Measurements from ENCODE around the gene PKN2. TPM values are rescaled to one million over a fixed set of nuclear protein-coding genes. Genes with fewer than 3 reads are reported as not detected.
A peak's percentile ranks its signal among the peaks of the same experiment; 100 is the strongest.

The PKN2 gene
- total RNA-seq, 1 donor from 2014 or later: 37.5 TPM

DNA sequence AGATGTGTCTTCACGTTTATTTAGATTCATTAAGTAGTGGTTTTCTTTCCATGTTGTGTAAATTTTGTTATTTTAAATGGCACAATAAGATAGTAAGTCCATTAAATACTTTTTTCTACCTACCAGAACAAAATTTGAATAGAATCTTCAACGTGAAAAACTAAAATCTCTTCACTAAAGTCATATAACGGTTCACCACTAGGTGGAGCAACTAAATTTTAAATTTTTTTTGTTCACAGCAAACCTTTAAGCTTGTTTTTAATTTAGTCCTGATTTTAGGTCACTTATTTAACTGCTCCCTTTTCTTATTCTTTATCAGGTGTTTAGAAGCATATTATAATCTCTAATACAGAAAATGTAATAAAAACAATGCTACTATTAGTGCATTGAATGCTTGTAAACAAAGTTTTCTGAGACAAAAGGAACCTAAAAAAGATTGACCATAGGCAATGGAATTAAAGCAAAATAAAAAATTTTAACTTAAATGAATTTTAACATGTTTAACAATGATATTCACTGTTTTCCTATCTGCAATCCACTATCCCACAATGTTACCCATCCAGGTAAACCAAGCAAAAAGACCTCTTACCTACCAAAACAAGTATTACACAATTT lies 28.3 kb upstream of the PKN2 start:
- TF ChIP-seq, protein P1, sequence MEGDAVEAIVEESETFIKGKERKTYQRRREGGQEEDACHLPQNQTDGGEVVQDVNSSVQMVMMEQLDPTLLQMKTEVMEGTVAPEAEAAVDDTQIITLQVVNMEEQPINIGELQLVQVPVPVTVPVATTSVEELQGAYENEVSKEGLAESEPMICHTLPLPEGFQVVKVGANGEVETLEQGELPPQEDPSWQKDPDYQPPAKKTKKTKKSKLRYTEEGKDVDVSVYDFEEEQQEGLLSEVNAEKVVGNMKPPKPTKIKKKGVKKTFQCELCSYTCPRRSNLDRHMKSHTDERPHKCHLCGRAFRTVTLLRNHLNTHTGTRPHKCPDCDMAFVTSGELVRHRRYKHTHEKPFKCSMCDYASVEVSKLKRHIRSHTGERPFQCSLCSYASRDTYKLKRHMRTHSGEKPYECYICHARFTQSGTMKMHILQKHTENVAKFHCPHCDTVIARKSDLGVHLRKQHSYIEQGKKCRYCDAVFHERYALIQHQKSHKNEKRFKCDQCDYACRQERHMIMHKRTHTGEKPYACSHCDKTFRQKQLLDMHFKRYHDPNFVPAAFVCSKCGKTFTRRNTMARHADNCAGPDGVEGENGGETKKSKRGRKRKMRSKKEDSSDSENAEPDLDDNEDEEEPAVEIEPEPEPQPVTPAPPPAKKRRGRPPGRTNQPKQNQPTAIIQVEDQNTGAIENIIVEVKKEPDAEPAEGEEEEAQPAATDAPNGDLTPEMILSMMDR (IDR thresholded peaks at IDR 0.05; ENCODE audit: insufficient read depth, low read depth, low read length): peak; percentile 60
- no peak for TF ChIP-seq EZH2 (IDR thresholded peaks at IDR 0.05; ENCODE audit: insufficient read depth, low read length)
- H2AFZ ChIP-seq (ENCODE audit: low read depth, low read length): no peak overlapping the region
- DNase-seq (ENCODE audit: low read depth) (peak; percentile 9), FAIRE-seq (no peak)
- no peaks in the 10 kb centered on the region for H3K4me1 ChIP-seq (ENCODE audit: insufficient read depth, low read length)
- no peaks in the 10 kb centered on the region for H4K20me1 ChIP-seq (ENCODE audit: insufficient read depth, low read length)
- no peaks in the 10 kb centered on the region for H3K36me3 ChIP-seq (ENCODE audit: insufficient read depth, low read length)
- Mint-ChIP-seq H3K27ac (ENCODE audit: unreplicated experiment) (no peak overlapping the region), H3K27me3 (ENCODE audit: low read depth, unreplicated experiment) (no peaks in the 10 kb centered on the region), H3K36me3 (ENCODE audit: low read depth, unreplicated experiment) (no peaks in the 10 kb centered on the region), H3K4me1 (ENCODE audit: low read depth, unreplicated experiment) (peaks cover under 1% of the 10 kb centered on the region), H3K4me3 (ENCODE audit: unreplicated experiment) (no peak overlapping the region), H3K9me3 (ENCODE audit: unreplicated experiment) (no peaks in the 10 kb centered on the region)
- H3K79me2 ChIP-seq (ENCODE audit: insufficient read depth, low read length): no peaks in the 10 kb centered on the region
- H3K27ac ChIP-seq (ENCODE audit: low read depth, low read length): no peak overlapping the region
- no peak overlapping the region for H3K9ac ChIP-seq (ENCODE audit: low read length)
- H3K27me3 ChIP-seq (ENCODE audit: insufficient read depth, low read length): no peaks in the 10 kb centered on the region
- H3K4me2 ChIP-seq (ENCODE audit: low read length): no peak overlapping the region
- H3K9me3 ChIP-seq (ENCODE audit: insufficient read depth, low read depth, low read length): no peaks in the 10 kb centered on the region
- no peak overlapping the region for H3K4me3 ChIP-seq (ENCODE audit: insufficient read depth, low read depth, low read length)

DNA sequence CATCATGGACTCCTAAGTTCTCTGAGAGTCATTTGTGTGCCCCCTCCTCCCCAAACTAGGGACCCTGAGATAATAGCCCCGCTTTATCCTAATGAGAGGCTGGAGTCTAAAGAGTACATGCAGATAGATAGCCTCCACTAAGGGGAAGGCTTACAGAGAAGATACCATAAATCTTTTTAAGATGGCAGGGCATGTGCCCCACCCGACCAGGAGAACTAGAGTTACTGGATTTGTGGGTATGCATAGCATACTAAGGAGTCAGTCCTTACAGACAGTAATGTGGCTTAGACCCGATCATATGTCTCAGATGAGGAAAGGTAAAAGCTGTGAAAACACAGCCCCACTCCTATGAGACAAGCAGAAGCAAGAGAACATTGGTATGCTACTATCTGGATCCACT lies 25.7 kb upstream of the PKN2 start:
- no peaks in the 10 kb centered on the region for H3K27me3 ChIP-seq (ENCODE audit: insufficient read depth, low read length)
- H3K4me3 ChIP-seq (ENCODE audit: insufficient read depth, low read depth, low read length): no peak overlapping the region
- TF ChIP-seq, protein P1 (IDR thresholded peaks at IDR 0.05; ENCODE audit: insufficient read depth, low read depth, low read length): no peak
- no peak for TF ChIP-seq EZH2 (IDR thresholded peaks at IDR 0.05; ENCODE audit: insufficient read depth, low read length)
- Mint-ChIP-seq H3K27me3 (ENCODE audit: low read depth, unreplicated experiment) (no peaks in the 10 kb centered on the region), H3K27ac (ENCODE audit: unreplicated experiment) (no peak overlapping the region), H3K4me1 (ENCODE audit: low read depth, unreplicated experiment) (peaks cover 3% of the 10 kb centered on the region), H3K9me3 (ENCODE audit: unreplicated experiment) (no peaks in the 10 kb centered on the region), H3K4me3 (ENCODE audit: unreplicated experiment) (no peak overlapping the region), H3K36me3 (ENCODE audit: low read depth, unreplicated experiment) (no peaks in the 10 kb centered on the region)
- no peak overlapping the region for H3K9ac ChIP-seq (ENCODE audit: low read length)
- no peaks in the 10 kb centered on the region for H3K36me3 ChIP-seq (ENCODE audit: insufficient read depth, low read length)
- no peak overlapping the region for H2AFZ ChIP-seq (ENCODE audit: low read depth, low read length)
- H3K4me2 ChIP-seq (ENCODE audit: low read length): no peak overlapping the region
- DNase-seq (ENCODE audit: low read depth) (no peak), FAIRE-seq (no peak)
- H3K27ac ChIP-seq (ENCODE audit: low read depth, low read length): no peak overlapping the region
- H3K4me1 ChIP-seq (ENCODE audit: insufficient read depth, low read length): no peaks in the 10 kb centered on the region
- H3K9me3 ChIP-seq (ENCODE audit: insufficient read depth, low read depth, low read length): no peaks in the 10 kb centered on the region
- no peaks in the 10 kb centered on the region for H4K20me1 ChIP-seq (ENCODE audit: insufficient read depth, low read length)
- no peaks in the 10 kb centered on the region for H3K79me2 ChIP-seq (ENCODE audit: insufficient read depth, low read length)

DNA sequence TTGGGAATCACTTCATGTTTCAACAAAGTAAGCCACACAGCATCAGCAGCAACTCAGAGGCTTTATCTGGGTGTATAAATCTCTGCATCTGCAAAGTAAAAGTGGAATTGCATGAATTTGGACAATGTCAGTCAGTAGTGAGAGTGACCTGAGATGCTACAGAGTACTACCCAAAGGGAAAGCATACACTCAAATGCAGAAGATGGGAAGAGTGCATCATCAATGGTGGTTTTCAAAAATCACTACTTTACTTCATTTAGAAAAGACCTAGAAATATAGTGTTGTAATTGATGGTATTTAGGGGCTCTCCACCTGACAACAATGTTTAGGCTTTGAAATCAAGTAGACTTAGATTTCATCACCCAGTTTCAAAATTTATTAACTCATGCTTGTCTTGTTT lies 24.5 kb upstream of the PKN2 start:
- Histone ChIP-seq H3K9ac (ENCODE audit: low read length) (no peak overlapping the region), H3K27ac (ENCODE audit: low read depth, low read length) (no peak overlapping the region), H3K4me3 (ENCODE audit: insufficient read depth, low read depth, low read length) (no peak overlapping the region), H2AFZ (ENCODE audit: low read depth, low read length) (no peak overlapping the region), H3K79me2 (ENCODE audit: insufficient read depth, low read length) (no peaks in the 10 kb centered on the region), H4K20me1 (ENCODE audit: insufficient read depth, low read length) (no peaks in the 10 kb centered on the region), H3K27me3 (ENCODE audit: insufficient read depth, low read length) (no peaks in the 10 kb centered on the region), H3K36me3 (ENCODE audit: insufficient read depth, low read length) (no peaks in the 10 kb centered on the region), H3K4me1 (ENCODE audit: insufficient read depth, low read length) (no peaks in the 10 kb centered on the region), H3K4me2 (ENCODE audit: low read length) (no peak overlapping the region), H3K9me3 (ENCODE audit: insufficient read depth, low read depth, low read length) (no peaks in the 10 kb centered on the region)
- Mint-ChIP-seq H3K27me3 (ENCODE audit: low read depth, unreplicated experiment) (no peaks in the 10 kb centered on the region), H3K4me1 (ENCODE audit: low read depth, unreplicated experiment) (peaks cover 3% of the 10 kb centered on the region), H3K27ac (ENCODE audit: unreplicated experiment) (no peak overlapping the region), H3K36me3 (ENCODE audit: low read depth, unreplicated experiment) (no peaks in the 10 kb centered on the region), H3K9me3 (ENCODE audit: unreplicated experiment) (no peaks in the 10 kb centered on the region), H3K4me3 (ENCODE audit: unreplicated experiment) (no peak overlapping the region)
- TF ChIP-seq, protein P1 (IDR thresholded peaks at IDR 0.05; ENCODE audit: insufficient read depth, low read depth, low read length): no peak
- TF ChIP-seq EZH2 (IDR thresholded peaks at IDR 0.05; ENCODE audit: insufficient read depth, low read length): no peak
- no peak for DNase-seq (ENCODE audit: low read depth)
- FAIRE-seq: no peak

Data from astrocyte (in vitro differentiated cells and primary cell).